T-helper 17 cell (primary cell): Measurements from ENCODE around the gene ULK1. TPM values are rescaled to one million over a fixed set of nuclear protein-coding genes. Genes with fewer than 3 reads are reported as not detected.
"Not testable (repeated sequence)": the region's sequence is repeated elsewhere in the genome, so short reads cannot be mapped to it uniquely, and the experiment has no call there.

Source experiments
- ATAC-seq: fragments of 150-1000 bp; cut with Tn5 transposase; 2 replicates; pipeline ENCODE4 v1.10.0; 2021; ENCODE audit warnings: mild to moderate bottlenecking, moderate library complexity
- DNase-seq, 3 donors: peaks; one replicate each; pipeline versions ENCODE4 v3.0.0 to v3.0.0-alpha.2; 2020 to 2021
- H3K9me3 ChIP-seq: one replicate; pipeline ENCODE4 v1.7.0; 2013; ENCODE audit warnings: low read length, mild to moderate bottlenecking; ENCODE audit not compliant: control insufficient read depth, poor library complexity, severe bottlenecking
- H3K27ac Mint-ChIP-seq: one replicate; pipeline ENCODE4 v1.8.0; 2022; ENCODE audit warnings: mild to moderate bottlenecking, moderate library complexity, mixed read lengths
- H3K27me3 Mint-ChIP-seq: one replicate; pipeline ENCODE4 v1.8.0; 2022; ENCODE audit warnings: mixed read lengths
- H3K36me3 Mint-ChIP-seq: one replicate; pipeline ENCODE4 v1.8.0; 2022; ENCODE audit warnings: low read depth, mixed read lengths
- H3K4me1 Mint-ChIP-seq: one replicate; pipeline ENCODE4 v1.8.0; 2022; ENCODE audit warnings: mild to moderate bottlenecking, mixed read lengths
- H3K4me3 Mint-ChIP-seq: one replicate; pipeline ENCODE4 v1.8.0; 2022; ENCODE audit warnings: mild to moderate bottlenecking, moderate library complexity, mixed read lengths
- total RNA-seq, 4 donors: library from RNA in 2 of 4; stranded (reverse) in 2 of 4; gene quantifications; one replicate each; pipeline ENCODE4 v1.2.3 and lab custom pipeline; 2022 to 2026

The ULK1 gene
- total RNA-seq, 2 donors from 2014 or later: 91.9 to 97.2 TPM

GRCh38 chr12:131867471-131867870 lies 27.0 kb upstream of the ULK1 start:
- no peaks in the 10 kb centered on the region for H3K9me3 ChIP-seq
- ATAC-seq (no peak), DNase-seq (no peak)
- peaks cover 2% of the 10 kb centered on the region for H3K4me1 Mint-ChIP-seq
- H3K27me3 Mint-ChIP-seq: no peaks in the 10 kb centered on the region
- H3K4me3 Mint-ChIP-seq: no peak overlapping the region
- H3K27ac Mint-ChIP-seq: no peak overlapping the region
- H3K36me3 Mint-ChIP-seq: no peaks in the 10 kb centered on the region

GRCh38 chr12:131867891-131868675 lies 26.3 kb upstream of the ULK1 start:
- no peak for ATAC-seq
- no peak overlapping the region for H3K27ac Mint-ChIP-seq
- no peak for DNase-seq
- no peaks in the 10 kb centered on the region for H3K36me3 Mint-ChIP-seq
- H3K9me3 ChIP-seq: no peaks in the 10 kb centered on the region
- H3K4me3 Mint-ChIP-seq: no peak overlapping the region
- peaks cover 2% of the 10 kb centered on the region for H3K4me1 Mint-ChIP-seq
- H3K27me3 Mint-ChIP-seq: no peaks in the 10 kb centered on the region

- no peaks in the 10 kb centered on the region for H3K9me3 ChIP-seq
- Mint-ChIP-seq H3K4me3 (peak overlapping the region; percentile 58), H3K27me3 (no peaks in the 10 kb centered on the region), H3K27ac (peak overlapping the region; percentile 75), H3K4me1 (peaks cover 2% of the 10 kb centered on the region), H3K36me3 (no peaks in the 10 kb centered on the region)
- ATAC-seq (no peak), DNase-seq (no peak)
Measured at GRCh38 chr12:131869871-131870418, 24.5 kb upstream of the ULK1 start.

- H3K36me3 Mint-ChIP-seq: no peaks in the 10 kb centered on the region
- ATAC-seq (no peak), DNase-seq (no peak)
- no peak overlapping the region for H3K4me3 Mint-ChIP-seq
- H3K27ac Mint-ChIP-seq: no peak overlapping the region
- H3K27me3 Mint-ChIP-seq: no peaks in the 10 kb centered on the region
- H3K9me3 ChIP-seq: no peaks in the 10 kb centered on the region
- H3K4me1 Mint-ChIP-seq: peaks cover 2% of the 10 kb centered on the region
Measured at GRCh38 chr12:131871677-131872076, 22.7 kb upstream of the ULK1 start.

GRCh38 chr12:131872154-131873051 lies 22.0 kb upstream of the ULK1 start:
- ATAC-seq (no peak), DNase-seq (no peak)
- H3K36me3 Mint-ChIP-seq: no peaks in the 10 kb centered on the region
- H3K4me1 Mint-ChIP-seq: peaks cover 2% of the 10 kb centered on the region
- no peaks in the 10 kb centered on the region for H3K9me3 ChIP-seq
- H3K27ac Mint-ChIP-seq: no peak overlapping the region
- H3K27me3 Mint-ChIP-seq: no peaks in the 10 kb centered on the region
- no peak overlapping the region for H3K4me3 Mint-ChIP-seq

GRCh38 chr12:131873293-131873692 lies 21.1 kb upstream of the ULK1 start:
- H3K9me3 ChIP-seq: no peaks in the 10 kb centered on the region
- H3K4me3 Mint-ChIP-seq: no peak overlapping the region
- peaks cover 2% of the 10 kb centered on the region for H3K4me1 Mint-ChIP-seq
- no peaks in the 10 kb centered on the region for H3K36me3 Mint-ChIP-seq
- H3K27me3 Mint-ChIP-seq: peaks cover 6% of the 10 kb centered on the region
- H3K27ac Mint-ChIP-seq: no peak overlapping the region
- DNase-seq: no peak
- no peak for ATAC-seq

GRCh38 chr12:131874972-131875371 lies 19.4 kb upstream of the ULK1 start:
- ATAC-seq, H3K4me3 Mint-ChIP-seq: not testable (repeated sequence)

GRCh38 chr12:131877216-131877615 lies 17.2 kb upstream of the ULK1 start:
- not testable (repeated sequence) for H3K9me3 ChIP-seq, H3K27ac Mint-ChIP-seq, H3K4me3 Mint-ChIP-seq, ATAC-seq, DNase-seq, H3K36me3 Mint-ChIP-seq, H3K4me1 Mint-ChIP-seq
- H3K27me3 Mint-ChIP-seq: peaks cover 28% of the 10 kb centered on the region

More at GRCh38 chr12:131874972-131875371, 19.4 kb upstream of the ULK1 start:
- H3K36me3 Mint-ChIP-seq, H3K27ac Mint-ChIP-seq, DNase-seq, H3K4me1 Mint-ChIP-seq, H3K9me3 ChIP-seq: not testable (repeated sequence)
- peaks cover 12% of the 10 kb centered on the region for H3K27me3 Mint-ChIP-seq

GRCh38 chr12:131878436-131878835 lies 16.0 kb upstream of the ULK1 start:
- H3K9me3 ChIP-seq, DNase-seq, H3K36me3 Mint-ChIP-seq, ATAC-seq, H3K4me1 Mint-ChIP-seq, H3K27ac Mint-ChIP-seq, H3K4me3 Mint-ChIP-seq: not testable (repeated sequence)
- peaks cover 32% of the 10 kb centered on the region for H3K27me3 Mint-ChIP-seq

GRCh38 chr12:131882804-131883520 lies 11.5 kb upstream of the ULK1 start:
- H3K27me3 Mint-ChIP-seq: peaks cover 27% of the 10 kb centered on the region
- no peaks in the 10 kb centered on the region for H3K9me3 ChIP-seq
- no peak overlapping the region for H3K27ac Mint-ChIP-seq
- H3K4me3 Mint-ChIP-seq: no peak overlapping the region
- DNase-seq (no peak), ATAC-seq (no peak)
- no peaks in the 10 kb centered on the region for H3K36me3 Mint-ChIP-seq
- H3K4me1 Mint-ChIP-seq: no peaks in the 10 kb centered on the region

- Mint-ChIP-seq H3K4me3 (no peak overlapping the region), H3K27ac (no peak overlapping the region), H3K36me3 (no peaks in the 10 kb centered on the region), H3K4me1 (no peaks in the 10 kb centered on the region), H3K27me3 (peaks cover 26% of the 10 kb centered on the region)
- ATAC-seq (no peak), DNase-seq (no peak)
- H3K9me3 ChIP-seq: no peaks in the 10 kb centered on the region
Measured at GRCh38 chr12:131883521-131883900, 10.9 kb upstream of the ULK1 start.

- not testable (repeated sequence) for H3K9me3 ChIP-seq, H3K27ac Mint-ChIP-seq, H3K4me3 Mint-ChIP-seq, DNase-seq, H3K36me3 Mint-ChIP-seq, ATAC-seq, H3K4me1 Mint-ChIP-seq
- peaks cover 20% of the 10 kb centered on the region for H3K27me3 Mint-ChIP-seq
Measured at GRCh38 chr12:131885076-131885475, 9.3 kb upstream of the ULK1 start.
